CD4-positive, CD25-positive, alpha-beta regulatory T cell (primary cell): Measurements from ENCODE around the gene TMIE. TPM values are rescaled to one million over a fixed set of nuclear protein-coding genes. Genes with fewer than 3 reads are reported as not detected.

ENCODE experiments used
- ATAC-seq, 2 donors: fragments of 150-1000 bp; cut with Tn5 transposase; one replicate each; pipeline ENCODE4 v1.10.0; 2021; ENCODE audit warnings: low read depth in 2 of 2, moderate number of reproducible peaks in 2 of 2, moderate library complexity in 1 of 2
- DNase-seq, 3 donors: peaks; one replicate each; pipeline versions ENCODE4 v3.0.0 to v3.0.0-alpha.2; 2012 to 2022; ENCODE audit warnings: mixed read lengths in 1 of 3
- H3K27ac ChIP-seq: one replicate; pipeline ENCODE4 v1.7.0; 2013; ENCODE audit warnings: mild to moderate bottlenecking, low read length; ENCODE audit not compliant: insufficient read depth, poor library complexity, severe bottlenecking
- H3K27me3 ChIP-seq: one replicate; pipeline ENCODE4 v1.7.0; 2013; ENCODE audit warnings: low read length; ENCODE audit not compliant: control insufficient read depth, insufficient read depth
- H3K36me3 ChIP-seq: one replicate; pipeline ENCODE4 v1.7.0; 2013; ENCODE audit warnings: mild to moderate bottlenecking, low read length, moderate library complexity; ENCODE audit not compliant: control insufficient read depth, insufficient read depth
- H3K4me1 ChIP-seq: 2 replicates; pipeline ENCODE4 v1.7.0; 2013; ENCODE audit warnings: mild to moderate bottlenecking, low read length; ENCODE audit not compliant: insufficient read depth, control insufficient read depth, poor library complexity, severe bottlenecking
- H3K4me3 ChIP-seq: one replicate; pipeline ENCODE4 v1.7.0; 2013; ENCODE audit warnings: low read depth, mild to moderate bottlenecking, low read length, moderate library complexity
- H3K9me3 ChIP-seq, 2 experiments: 1 replicate in 1 of 2; 2 replicates in 1 of 2; pipeline ENCODE4 v1.7.0; 2013; ENCODE audit warnings: low read length in 2 of 2, mild to moderate bottlenecking in 1 of 2, moderate library complexity in 1 of 2; ENCODE audit not compliant: control insufficient read depth in 2 of 2
- H3K27ac Mint-ChIP-seq, 3 donors: one replicate each; pipeline ENCODE4 v1.8.0; 2020 to 2022; ENCODE audit warnings: mild to moderate bottlenecking in 3 of 3, mixed read lengths in 3 of 3, moderate library complexity in 2 of 3
- H3K27me3 Mint-ChIP-seq: one replicate; pipeline ENCODE4 v1.8.0; 2022; ENCODE audit warnings: mild to moderate bottlenecking, mixed read lengths
- H3K36me3 Mint-ChIP-seq: one replicate; pipeline ENCODE4 v1.8.0; 2020; ENCODE audit warnings: mixed read lengths
- H3K4me1 Mint-ChIP-seq, 4 donors: one replicate each; pipeline ENCODE4 v1.8.0; 2020 to 2022; ENCODE audit warnings: mixed read lengths in 4 of 4, mild to moderate bottlenecking in 1 of 4
- H3K4me3 Mint-ChIP-seq, 4 donors: one replicate each; pipeline ENCODE4 v1.8.0; 2020 to 2022; ENCODE audit warnings: mild to moderate bottlenecking in 4 of 4, mixed read lengths in 4 of 4, moderate library complexity in 3 of 4
- H3K9me3 Mint-ChIP-seq, 7 donors: one replicate each; pipeline ENCODE4 v1.8.0; 2020 to 2022; ENCODE audit warnings: mixed read lengths in 7 of 7, mild to moderate bottlenecking in 3 of 7, moderate library complexity in 2 of 7
- polyA plus RNA-seq, 4 donors: library from polyadenylated mRNA; unstranded; fragments of 300-500 nt; fragmentation: Illumina TruSeq; gene quantifications; one replicate each; pipeline ENCODE4 v1.2.3, GENCODE V29; 2021
- total RNA-seq: library from RNA; stranded (reverse); gene quantifications from one replicate; pipeline ENCODE4 v1.2.3, GENCODE V29; 2022

Gene TMIE
- total and polyA plus RNA-seq, 5 donors from 2014 or later, result 0.60 to 1.9 (median 1.5) TPM

GRCh38 chr3:46713050-46713897 is 12.1 kb downstream of the TMIE start:
- Mint-ChIP-seq H3K4me3 (no peak overlapping the region), H3K36me3 (peaks cover 6% of the 10 kb centered on the region), H3K9me3 (no peaks in the 10 kb centered on the region), H3K27me3 (peaks cover 4% of the 10 kb centered on the region), H3K27ac (peak overlapping the region in 2 of 3 donors; percentile 65 to 77), H3K4me1 (peaks cover 0 to 3% (median 0%) of the 10 kb centered on the region in 4 donors)
- Histone ChIP-seq H3K36me3 (no peaks in the 10 kb centered on the region), H3K9me3 (no peaks in the 10 kb centered on the region), H3K27me3 (no peaks in the 10 kb centered on the region), H3K27ac (no peak overlapping the region), H3K4me1 (no peaks in the 10 kb centered on the region), H3K4me3 (no peak overlapping the region)
- DNase-seq (no peak), ATAC-seq (no peak)

- no peaks in the 10 kb centered on the region for H3K9me3 ChIP-seq
- peaks cover 4% of the 10 kb centered on the region for H3K27me3 Mint-ChIP-seq
- H3K4me3 ChIP-seq, result no peak overlapping the region
- H3K27ac ChIP-seq, result no peak overlapping the region
- peaks cover 6% of the 10 kb centered on the region for H3K36me3 Mint-ChIP-seq
- H3K4me1 Mint-ChIP-seq, result peaks cover 0 to 3% (median 0%) of the 10 kb centered on the region in 4 donors
- H3K4me3 Mint-ChIP-seq, result no peak overlapping the region
- H3K9me3 Mint-ChIP-seq, result no peaks in the 10 kb centered on the region
- no peaks in the 10 kb centered on the region for H3K36me3 ChIP-seq
- H3K4me1 ChIP-seq, result no peaks in the 10 kb centered on the region
- H3K27me3 ChIP-seq, result no peaks in the 10 kb centered on the region
- H3K27ac Mint-ChIP-seq, result peak overlapping the region in 2 of 3 donors; percentile 14 to 65
- DNase-seq, result no peak
- ATAC-seq, result peak in 1 of 2 donors; percentile 42
These were observed 12.8 kb downstream of the TMIE start for GRCh38 chr3:46713898-46714552.

- Histone ChIP-seq H3K9me3 (no peaks in the 10 kb centered on the region), H3K4me3 (no peak overlapping the region), H3K36me3 (no peaks in the 10 kb centered on the region), H3K27me3 (no peaks in the 10 kb centered on the region), H3K27ac (no peak overlapping the region), H3K4me1 (no peaks in the 10 kb centered on the region)
- Mint-ChIP-seq H3K27ac (peak overlapping the region in 1 of 3 donors; percentile 36), H3K4me3 (no peak overlapping the region), H3K36me3 (no peaks in the 10 kb centered on the region), H3K4me1 (peaks cover 0 to 3% (median 0%) of the 10 kb centered on the region in 4 donors), H3K27me3 (peaks cover 4% of the 10 kb centered on the region), H3K9me3 (no peaks in the 10 kb centered on the region)
- DNase-seq, result no peak
- no peak for ATAC-seq
These were observed 13.7 kb downstream of the TMIE start for GRCh38 chr3:46714728-46715506.

GRCh38 chr3:46715507-46716175 is 14.4 kb downstream of the TMIE start:
- no peaks in the 10 kb centered on the region for H3K36me3 Mint-ChIP-seq
- H3K4me1 Mint-ChIP-seq, result peaks cover 0 to 3% (median 0%) of the 10 kb centered on the region in 4 donors
- Histone ChIP-seq H3K4me3 (no peak overlapping the region), H3K27me3 (no peaks in the 10 kb centered on the region), H3K27ac (no peak overlapping the region), H3K9me3 (no peaks in the 10 kb centered on the region), H3K4me1 (no peaks in the 10 kb centered on the region), H3K36me3 (no peaks in the 10 kb centered on the region)
- H3K4me3 Mint-ChIP-seq, result no peak overlapping the region
- H3K27me3 Mint-ChIP-seq, result peaks cover 4% of the 10 kb centered on the region
- DNase-seq (no peak), ATAC-seq (no peak)
- H3K27ac Mint-ChIP-seq, result no peak overlapping the region
- no peaks in the 10 kb centered on the region for H3K9me3 Mint-ChIP-seq

GRCh38 chr3:46716461-46717441 is 15.6 kb downstream of the TMIE start:
- no peaks in the 10 kb centered on the region for H3K4me1 ChIP-seq
- H3K27ac Mint-ChIP-seq, result no peak overlapping the region
- peaks cover 0 to 3% (median 0%) of the 10 kb centered on the region in 7 donors for H3K9me3 Mint-ChIP-seq
- no peaks in the 10 kb centered on the region for H3K36me3 Mint-ChIP-seq
- DNase-seq (no peak), ATAC-seq (no peak)
- H3K36me3 ChIP-seq, result no peaks in the 10 kb centered on the region
- no peaks in the 10 kb centered on the region for H3K27me3 ChIP-seq
- H3K4me3 ChIP-seq, result no peak overlapping the region
- H3K27me3 Mint-ChIP-seq, result peaks cover 4% of the 10 kb centered on the region
- no peaks in the 10 kb centered on the region for H3K9me3 ChIP-seq
- peaks cover 0 to 3% (median 0%) of the 10 kb centered on the region in 4 donors for H3K4me1 Mint-ChIP-seq
- no peak overlapping the region for H3K27ac ChIP-seq
- H3K4me3 Mint-ChIP-seq, result no peak overlapping the region

- Mint-ChIP-seq H3K27me3 (peaks cover 4% of the 10 kb centered on the region), H3K27ac (no peak within 1 kb of the TSS), H3K4me3 (peak within 1 kb of the TSS in 1 of 4 donors; percentile 64), H3K36me3 (no peaks in the 10 kb centered on the region), H3K4me1 (peaks cover 0 to 3% (median 0%) of the 10 kb centered on the region in 4 donors), H3K9me3 (peaks cover 0 to 3% (median 0%) of the 10 kb centered on the region in 7 donors)
- Histone ChIP-seq H3K27ac (no peak within 1 kb of the TSS), H3K9me3 (no peaks in the 10 kb centered on the region), H3K36me3 (no peaks in the 10 kb centered on the region), H3K27me3 (no peaks in the 10 kb centered on the region), H3K4me1 (no peaks in the 10 kb centered on the region), H3K4me3 (no peak within 1 kb of the TSS)
- DNase-seq (peak in 1 of 3 donors; percentile 24), ATAC-seq (no peak)
These were observed 16.4 kb downstream of the TMIE start, which contains the start of gene PRSS50 for GRCh38 chr3:46717447-46718231. TSS of gene PRSS50 (minus strand) at chr3:46717869. CDS start at chr3:46717824, 45 bp downstream.
